ENCODE measurements around the gene RBFOX2. TPM values are rescaled to one million over a fixed set of nuclear protein-coding genes. Genes with fewer than 3 reads are reported as not detected.

Gene RBFOX2
- total and polyA plus RNA-seq, 2 donors (not counting 1 experiment from before 2014, with no cell fraction given) = not detected

DNA sequence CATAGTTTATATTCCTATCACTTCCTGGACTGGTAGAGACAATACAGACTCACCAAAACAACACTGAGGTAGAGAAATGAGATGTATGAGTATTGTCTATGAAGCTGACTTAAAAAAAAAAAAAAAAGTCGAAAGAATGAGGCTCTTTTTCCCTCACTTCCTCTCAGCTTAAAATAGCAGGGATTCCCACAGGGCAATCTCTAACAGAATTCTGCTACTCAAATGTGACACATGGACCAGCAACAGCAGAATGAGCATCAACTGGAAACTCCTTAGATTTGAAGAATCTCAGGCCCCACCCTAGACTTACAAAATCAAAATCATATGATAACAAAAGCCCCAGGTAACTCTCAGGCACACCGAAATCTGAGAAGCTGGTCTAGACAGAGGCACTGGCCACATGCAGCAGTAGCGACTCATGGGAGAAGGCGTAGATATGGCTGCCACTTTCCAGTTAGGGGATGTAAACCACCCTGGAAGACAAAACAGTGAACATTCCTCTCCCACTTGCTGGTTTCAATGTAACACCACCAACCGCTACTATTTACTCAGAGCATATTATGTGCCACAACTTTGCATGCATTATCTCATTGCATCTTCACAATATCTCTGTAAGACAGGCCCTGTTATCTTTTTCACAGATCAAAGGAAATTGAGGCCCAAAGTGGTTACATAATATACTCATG, 128.0 kb downstream of the RBFOX2 start:
- Mint-ChIP-seq H3K27me3 (peaks cover 28% of the 10 kb centered on the region), H3K4me3 (no peak overlapping the region), H3K9me3 (ENCODE audit: insufficient read depth) (no peaks in the 10 kb centered on the region), H3K4me1 (peaks cover 7% of the 10 kb centered on the region), H3K27ac (no peak overlapping the region)
- no peak overlapping the region for H3K9ac ChIP-seq (ENCODE audit: low read length)
- H3K36me3 ChIP-seq (replicated peaks in 1 of 2; ENCODE audit: control extremely low read depth in 1 of 2, control insufficient read depth in 1 of 2, extremely low read depth in 1 of 2, insufficient read depth in 2 of 2, low read length in 1 of 2) = no peaks in the 10 kb centered on the region
- no peaks in the 10 kb centered on the region for H3K4me1 ChIP-seq (ENCODE audit: control insufficient read depth in 2 of 2, insufficient read depth in 2 of 2, low read length in 2 of 2)
- intact Hi-C loops (cut with micrococcal nuclease) = no loop called here
- DNase-seq (no peak), ATAC-seq (ENCODE audit: low read depth) (no peak)
- no peak overlapping the region for H2AFZ ChIP-seq (ENCODE audit: insufficient read depth, low read depth, low read length, poor library complexity, severe bottlenecking)
- H3K9me3 ChIP-seq (ENCODE audit: control extremely low read depth in 1 of 3, control insufficient read depth in 2 of 3, insufficient read depth in 1 of 3, low read length in 2 of 3) = no peaks in the 10 kb centered on the region
- H3K79me2 ChIP-seq (ENCODE audit: control insufficient read depth, insufficient read depth, low read length) = no peaks in the 10 kb centered on the region
- no peaks in the 10 kb centered on the region for H4K20me1 ChIP-seq (ENCODE audit: control insufficient read depth, insufficient read depth, low read length, poor library complexity, severe bottlenecking)
- ChIA-PET CTCF (no interaction called here), POLR2A (no interaction called here)
- no peak for TF ChIP-seq CTCF (IDR thresholded peaks at IDR 0.05)
- TF ChIP-seq EZH2 (IDR thresholded peaks at IDR 0.05; ENCODE audit: borderline replicate concordance, insufficient read depth, low read depth, low read length, poor library complexity, severe bottlenecking) = no peak
- WGBS (ENCODE audit: insufficient coverage) = 68% methylated on average over 4 of the region's 5 CpGs
- H3K27me3 ChIP-seq (replicated peaks in 1 of 4; ENCODE audit: control extremely low read depth in 1 of 4, control insufficient read depth in 3 of 4, insufficient read depth in 4 of 4, low read length in 3 of 4) = peaks cover 0 to 7% (median 3%) of the 10 kb centered on the region in 4 experiments
- no peak overlapping the region for H3K27ac ChIP-seq (ENCODE audit: low read length in 2 of 2)
- H3K4me3 ChIP-seq (ENCODE audit: control extremely low read depth in 1 of 5, extremely low read depth in 1 of 5, insufficient read depth in 1 of 5, low read depth in 2 of 5, low read length in 4 of 5) = no peak overlapping the region
- no peak overlapping the region for H3K4me2 ChIP-seq (replicated peaks; ENCODE audit: low read depth, low read length, poor library complexity, severe bottlenecking)

DNA sequence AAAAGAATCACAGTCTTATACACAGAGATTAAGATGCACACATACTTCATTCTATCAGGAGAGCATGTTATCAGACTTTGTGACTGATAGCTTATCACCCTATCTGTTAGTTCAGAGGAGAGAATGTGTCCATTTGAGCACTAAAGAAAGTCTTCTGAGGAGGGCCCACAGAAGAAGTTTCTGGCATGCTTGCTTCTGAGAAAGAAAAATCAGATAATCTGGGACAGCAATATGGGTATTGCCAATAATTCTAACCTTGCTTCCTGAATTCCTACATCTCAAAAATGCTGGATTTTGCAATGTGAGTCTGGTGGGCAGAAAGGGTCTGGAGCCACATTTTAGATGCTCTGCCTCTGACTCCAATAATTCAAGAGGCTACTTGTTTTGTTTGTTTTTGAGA, 128.9 kb downstream of the RBFOX2 start:
- H3K27me3 ChIP-seq (replicated peaks in 1 of 4; ENCODE audit: control extremely low read depth in 1 of 4, control insufficient read depth in 3 of 4, insufficient read depth in 4 of 4, low read length in 3 of 4) = peaks cover 0 to 6% (median 3%) of the 10 kb centered on the region in 4 experiments
- ATAC-seq (ENCODE audit: low read depth) (no peak), DNase-seq (no peak)
- TF ChIP-seq CTCF (IDR thresholded peaks at IDR 0.05) (no peak), EZH2 (IDR thresholded peaks at IDR 0.05; ENCODE audit: borderline replicate concordance, insufficient read depth, low read depth, low read length, poor library complexity, severe bottlenecking) (no peak)
- Mint-ChIP-seq H3K4me1 (peaks cover 7% of the 10 kb centered on the region), H3K27me3 (peaks cover 31% of the 10 kb centered on the region), H3K27ac (no peak overlapping the region), H3K9me3 (ENCODE audit: insufficient read depth) (no peaks in the 10 kb centered on the region), H3K4me3 (no peak overlapping the region)
- no peaks in the 10 kb centered on the region for H3K4me1 ChIP-seq (ENCODE audit: control insufficient read depth in 2 of 2, insufficient read depth in 2 of 2, low read length in 2 of 2)
- no peaks in the 10 kb centered on the region for H4K20me1 ChIP-seq (ENCODE audit: control insufficient read depth, insufficient read depth, low read length, poor library complexity, severe bottlenecking)
- no peak overlapping the region for H3K27ac ChIP-seq (ENCODE audit: low read length in 2 of 2)
- no peak overlapping the region for H3K4me3 ChIP-seq (ENCODE audit: control extremely low read depth in 1 of 5, extremely low read depth in 1 of 5, insufficient read depth in 1 of 5, low read depth in 2 of 5, low read length in 4 of 5)
- POLR2A ChIA-PET = no interaction called here
- CTCF ChIA-PET = no interaction called here
- H3K4me2 ChIP-seq (replicated peaks; ENCODE audit: low read depth, low read length, poor library complexity, severe bottlenecking) = no peak overlapping the region
- H3K36me3 ChIP-seq (replicated peaks in 1 of 2; ENCODE audit: control extremely low read depth in 1 of 2, control insufficient read depth in 1 of 2, extremely low read depth in 1 of 2, insufficient read depth in 2 of 2, low read length in 1 of 2) = no peaks in the 10 kb centered on the region
- H3K79me2 ChIP-seq (ENCODE audit: control insufficient read depth, insufficient read depth, low read length) = no peaks in the 10 kb centered on the region
- H3K9me3 ChIP-seq (ENCODE audit: control extremely low read depth in 1 of 3, control insufficient read depth in 2 of 3, insufficient read depth in 1 of 3, low read length in 2 of 3) = no peaks in the 10 kb centered on the region
- intact Hi-C loops (cut with micrococcal nuclease) = no loop called here
- no peak overlapping the region for H2AFZ ChIP-seq (ENCODE audit: insufficient read depth, low read depth, low read length, poor library complexity, severe bottlenecking)
- no peak overlapping the region for H3K9ac ChIP-seq (ENCODE audit: low read length)

Data from B cell (primary cell).